ENCODE results near the gene TRAPPC4.

- TF ChIP-seq CTCF (IDR thresholded peaks at IDR 0.05): no peak
- no peak for TF ChIP-seq POLR2A (IDR thresholded peaks at IDR 0.05)
These were observed 23.4 kb downstream of the TRAPPC4 start for GRCh38 chr11:119041821-119042514.
